ENCODE measurements around the gene FBXO10. TPM values are rescaled to one million over a fixed set of nuclear protein-coding genes. Genes with fewer than 3 reads are reported as not detected.

FBXO10 gene
- total and polyA plus RNA-seq, 2 experiments from 2014 or later, result 3.4 to 13.4 TPM

DNA sequence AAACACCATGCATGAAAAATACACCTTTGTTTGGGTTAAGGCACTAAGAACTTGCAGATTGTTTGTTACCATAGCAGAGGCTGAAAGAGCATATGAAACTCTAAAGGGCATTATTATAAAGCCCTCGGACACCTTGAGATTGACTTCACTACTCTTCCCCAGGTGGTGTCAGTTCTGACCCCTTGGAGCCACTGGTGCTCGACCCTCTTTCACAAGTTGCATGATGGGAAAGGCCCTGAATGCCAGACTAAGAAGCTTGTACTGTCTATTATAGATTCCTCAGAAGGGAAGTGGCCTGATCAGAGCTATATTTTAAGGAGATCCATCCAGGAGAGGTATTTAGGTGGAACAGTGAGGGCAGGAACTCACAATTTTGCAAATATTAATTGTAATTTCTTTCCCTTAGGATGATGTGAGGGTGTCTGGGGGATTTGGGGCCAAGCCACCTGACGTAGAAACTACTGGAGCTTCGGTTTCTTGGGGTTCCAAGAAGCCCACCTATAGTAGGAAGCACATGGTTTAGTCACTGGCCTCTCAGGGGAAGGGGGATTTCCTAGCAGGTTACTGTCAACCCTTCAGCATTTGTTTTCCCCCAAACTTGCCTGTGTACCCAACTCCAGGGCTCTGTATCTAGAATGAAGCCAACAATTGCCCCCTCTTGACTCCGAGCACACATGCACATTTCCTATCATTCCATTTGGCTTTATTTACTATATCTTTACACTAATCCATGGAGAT lies 16.2 kb downstream of the FBXO10 start:
- H3F3A ChIP-seq (replicated peaks; ENCODE audit: low read depth), result no peaks in the 10 kb centered on the region
- Mint-ChIP-seq H3K36me3 (ENCODE audit: low read depth) (peaks cover 21% of the 10 kb centered on the region), H3K27me3 (ENCODE audit: insufficient read depth, low read depth, poor library complexity) (peaks cover 4% of the 10 kb centered on the region), H3K27ac (no peak overlapping the region), H3K9me3 (peaks cover 21% of the 10 kb centered on the region), H3K4me1 (peaks cover 24% of the 10 kb centered on the region), H3K4me3 (no peak overlapping the region)
- peaks cover 17% of the 10 kb centered on the region for H3K4me1 ChIP-seq (ENCODE audit: insufficient read depth)
- no peak overlapping the region for H3K4me3 ChIP-seq
- H3K36me3 ChIP-seq (ENCODE audit: insufficient read depth), result no peaks in the 10 kb centered on the region; the same call in 1 of the 2 replicates
- no peaks in the 10 kb centered on the region for H3K9me2 ChIP-seq (ENCODE audit: insufficient read depth)
- H2AFZ ChIP-seq, result no peak overlapping the region
- H3K4me2 ChIP-seq, result no peak overlapping the region
- peaks cover 10% of the 10 kb centered on the region for H3K79me2 ChIP-seq (replicated peaks; ENCODE audit: insufficient read depth)
- 0 out of 2 replicates have a peak, but pooled peaks cover 3% of the 10 kb centered on the region for H4K20me1 ChIP-seq (replicated peaks; ENCODE audit: insufficient read depth)
- no peaks in the 10 kb centered on the region for H3K27me3 ChIP-seq (ENCODE audit: insufficient read depth)
- ATAC-seq (no peak), DNase-seq (ENCODE audit: low spot score) (no peak)
- TF ChIP-seq, protein P1, sequence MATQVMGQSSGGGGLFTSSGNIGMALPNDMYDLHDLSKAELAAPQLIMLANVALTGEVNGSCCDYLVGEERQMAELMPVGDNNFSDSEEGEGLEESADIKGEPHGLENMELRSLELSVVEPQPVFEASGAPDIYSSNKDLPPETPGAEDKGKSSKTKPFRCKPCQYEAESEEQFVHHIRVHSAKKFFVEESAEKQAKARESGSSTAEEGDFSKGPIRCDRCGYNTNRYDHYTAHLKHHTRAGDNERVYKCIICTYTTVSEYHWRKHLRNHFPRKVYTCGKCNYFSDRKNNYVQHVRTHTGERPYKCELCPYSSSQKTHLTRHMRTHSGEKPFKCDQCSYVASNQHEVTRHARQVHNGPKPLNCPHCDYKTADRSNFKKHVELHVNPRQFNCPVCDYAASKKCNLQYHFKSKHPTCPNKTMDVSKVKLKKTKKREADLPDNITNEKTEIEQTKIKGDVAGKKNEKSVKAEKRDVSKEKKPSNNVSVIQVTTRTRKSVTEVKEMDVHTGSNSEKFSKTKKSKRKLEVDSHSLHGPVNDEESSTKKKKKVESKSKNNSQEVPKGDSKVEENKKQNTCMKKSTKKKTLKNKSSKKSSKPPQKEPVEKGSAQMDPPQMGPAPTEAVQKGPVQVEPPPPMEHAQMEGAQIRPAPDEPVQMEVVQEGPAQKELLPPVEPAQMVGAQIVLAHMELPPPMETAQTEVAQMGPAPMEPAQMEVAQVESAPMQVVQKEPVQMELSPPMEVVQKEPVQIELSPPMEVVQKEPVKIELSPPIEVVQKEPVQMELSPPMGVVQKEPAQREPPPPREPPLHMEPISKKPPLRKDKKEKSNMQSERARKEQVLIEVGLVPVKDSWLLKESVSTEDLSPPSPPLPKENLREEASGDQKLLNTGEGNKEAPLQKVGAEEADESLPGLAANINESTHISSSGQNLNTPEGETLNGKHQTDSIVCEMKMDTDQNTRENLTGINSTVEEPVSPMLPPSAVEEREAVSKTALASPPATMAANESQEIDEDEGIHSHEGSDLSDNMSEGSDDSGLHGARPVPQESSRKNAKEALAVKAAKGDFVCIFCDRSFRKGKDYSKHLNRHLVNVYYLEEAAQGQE (IDR thresholded peaks at IDR 0.05; ENCODE audit: unreplicated experiment), result no peak
- TF ChIP-seq ZNF331 (CRISPR knock-in tag; IDR thresholded peaks at IDR 0.05; ENCODE audit: low read depth) (no peak), EZH2 (IDR thresholded peaks at IDR 0.05; ENCODE audit: low read depth, unreplicated experiment) (no peak), POLR2AphosphoS5 (IDR thresholded peaks at IDR 0.05; ENCODE audit: low read depth) (no peak), STAT1 (IDR thresholded peaks at IDR 0.05; ENCODE audit: unreplicated experiment) (no peak), JUNB (IDR thresholded peaks at IDR 0.05; ENCODE audit: unreplicated experiment) (no peak), CREB1 (CRISPR knock-in tag; IDR thresholded peaks at IDR 0.05; ENCODE audit: low read depth) (no peak), ZNF114 (CRISPR knock-in tag; IDR thresholded peaks at IDR 0.05) (no peak), EZH2phosphoT487 (IDR thresholded peaks at IDR 0.05; ENCODE audit: unreplicated experiment) (no peak), NANOG (IDR thresholded peaks at IDR 0.05; ENCODE audit: borderline replicate concordance) (no peak)
- TF ChIP-seq, protein P2, sequence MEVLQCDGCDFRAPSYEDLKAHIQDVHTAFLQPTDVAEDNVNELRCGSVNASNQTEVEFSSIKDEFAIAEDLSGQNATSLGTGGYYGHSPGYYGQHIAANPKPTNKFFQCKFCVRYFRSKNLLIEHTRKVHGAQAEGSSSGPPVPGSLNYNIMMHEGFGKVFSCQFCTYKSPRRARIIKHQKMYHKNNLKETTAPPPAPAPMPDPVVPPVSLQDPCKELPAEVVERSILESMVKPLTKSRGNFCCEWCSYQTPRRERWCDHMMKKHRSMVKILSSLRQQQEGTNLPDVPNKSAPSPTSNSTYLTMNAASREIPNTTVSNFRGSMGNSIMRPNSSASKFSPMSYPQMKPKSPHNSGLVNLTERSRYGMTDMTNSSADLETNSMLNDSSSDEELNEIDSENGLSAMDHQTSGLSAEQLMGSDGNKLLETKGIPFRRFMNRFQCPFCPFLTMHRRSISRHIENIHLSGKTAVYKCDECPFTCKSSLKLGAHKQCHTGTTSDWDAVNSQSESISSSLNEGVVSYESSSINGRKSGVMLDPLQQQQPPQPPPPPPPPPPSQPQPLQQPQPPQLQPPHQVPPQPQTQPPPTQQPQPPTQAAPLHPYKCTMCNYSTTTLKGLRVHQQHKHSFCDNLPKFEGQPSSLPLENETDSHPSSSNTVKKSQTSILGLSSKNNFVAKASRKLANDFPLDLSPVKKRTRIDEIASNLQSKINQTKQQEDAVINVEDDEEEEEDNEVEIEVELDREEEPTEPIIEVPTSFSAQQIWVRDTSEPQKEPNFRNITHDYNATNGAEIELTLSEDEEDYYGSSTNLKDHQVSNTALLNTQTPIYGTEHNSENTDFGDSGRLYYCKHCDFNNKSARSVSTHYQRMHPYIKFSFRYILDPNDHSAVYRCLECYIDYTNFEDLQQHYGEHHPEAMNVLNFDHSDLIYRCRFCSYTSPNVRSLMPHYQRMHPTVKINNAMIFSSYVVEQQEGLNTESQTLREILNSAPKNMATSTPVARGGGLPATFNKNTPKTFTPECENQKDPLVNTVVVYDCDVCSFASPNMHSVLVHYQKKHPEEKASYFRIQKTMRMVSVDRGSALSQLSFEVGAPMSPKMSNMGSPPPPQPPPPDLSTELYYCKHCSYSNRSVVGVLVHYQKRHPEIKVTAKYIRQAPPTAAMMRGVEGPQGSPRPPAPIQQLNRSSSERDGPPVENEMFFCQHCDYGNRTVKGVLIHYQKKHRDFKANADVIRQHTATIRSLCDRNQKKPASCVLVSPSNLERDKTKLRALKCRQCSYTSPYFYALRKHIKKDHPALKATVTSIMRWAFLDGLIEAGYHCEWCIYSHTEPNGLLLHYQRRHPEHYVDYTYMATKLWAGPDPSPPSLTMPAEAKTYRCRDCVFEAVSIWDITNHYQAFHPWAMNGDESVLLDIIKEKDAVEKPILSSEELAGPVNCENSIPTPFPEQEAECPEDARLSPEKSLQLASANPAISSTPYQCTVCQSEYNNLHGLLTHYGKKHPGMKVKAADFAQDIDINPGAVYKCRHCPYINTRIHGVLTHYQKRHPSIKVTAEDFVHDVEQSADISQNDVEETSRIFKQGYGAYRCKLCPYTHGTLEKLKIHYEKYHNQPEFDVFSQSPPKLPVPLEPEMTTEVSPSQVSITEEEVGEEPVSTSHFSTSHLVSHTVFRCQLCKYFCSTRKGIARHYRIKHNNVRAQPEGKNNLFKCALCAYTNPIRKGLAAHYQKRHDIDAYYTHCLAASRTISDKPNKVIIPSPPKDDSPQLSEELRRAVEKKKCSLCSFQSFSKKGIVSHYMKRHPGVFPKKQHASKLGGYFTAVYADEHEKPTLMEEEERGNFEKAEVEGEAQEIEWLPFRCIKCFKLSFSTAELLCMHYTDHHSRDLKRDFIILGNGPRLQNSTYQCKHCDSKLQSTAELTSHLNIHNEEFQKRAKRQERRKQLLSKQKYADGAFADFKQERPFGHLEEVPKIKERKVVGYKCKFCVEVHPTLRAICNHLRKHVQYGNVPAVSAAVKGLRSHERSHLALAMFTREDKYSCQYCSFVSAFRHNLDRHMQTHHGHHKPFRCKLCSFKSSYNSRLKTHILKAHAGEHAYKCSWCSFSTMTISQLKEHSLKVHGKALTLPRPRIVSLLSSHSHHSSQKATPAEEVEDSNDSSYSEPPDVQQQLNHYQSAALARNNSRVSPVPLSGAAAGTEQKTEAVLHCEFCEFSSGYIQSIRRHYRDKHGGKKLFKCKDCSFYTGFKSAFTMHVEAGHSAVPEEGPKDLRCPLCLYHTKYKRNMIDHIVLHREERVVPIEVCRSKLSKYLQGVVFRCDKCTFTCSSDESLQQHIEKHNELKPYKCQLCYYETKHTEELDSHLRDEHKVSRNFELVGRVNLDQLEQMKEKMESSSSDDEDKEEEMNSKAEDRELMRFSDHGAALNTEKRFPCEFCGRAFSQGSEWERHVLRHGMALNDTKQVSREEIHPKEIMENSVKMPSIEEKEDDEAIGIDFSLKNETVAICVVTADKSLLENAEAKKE (CRISPR knock-in tag; IDR thresholded peaks at IDR 0.05), result no peak
- TF ChIP-seq, protein P3, sequence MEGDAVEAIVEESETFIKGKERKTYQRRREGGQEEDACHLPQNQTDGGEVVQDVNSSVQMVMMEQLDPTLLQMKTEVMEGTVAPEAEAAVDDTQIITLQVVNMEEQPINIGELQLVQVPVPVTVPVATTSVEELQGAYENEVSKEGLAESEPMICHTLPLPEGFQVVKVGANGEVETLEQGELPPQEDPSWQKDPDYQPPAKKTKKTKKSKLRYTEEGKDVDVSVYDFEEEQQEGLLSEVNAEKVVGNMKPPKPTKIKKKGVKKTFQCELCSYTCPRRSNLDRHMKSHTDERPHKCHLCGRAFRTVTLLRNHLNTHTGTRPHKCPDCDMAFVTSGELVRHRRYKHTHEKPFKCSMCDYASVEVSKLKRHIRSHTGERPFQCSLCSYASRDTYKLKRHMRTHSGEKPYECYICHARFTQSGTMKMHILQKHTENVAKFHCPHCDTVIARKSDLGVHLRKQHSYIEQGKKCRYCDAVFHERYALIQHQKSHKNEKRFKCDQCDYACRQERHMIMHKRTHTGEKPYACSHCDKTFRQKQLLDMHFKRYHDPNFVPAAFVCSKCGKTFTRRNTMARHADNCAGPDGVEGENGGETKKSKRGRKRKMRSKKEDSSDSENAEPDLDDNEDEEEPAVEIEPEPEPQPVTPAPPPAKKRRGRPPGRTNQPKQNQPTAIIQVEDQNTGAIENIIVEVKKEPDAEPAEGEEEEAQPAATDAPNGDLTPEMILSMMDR (conservative IDR thresholded peaks at IDR 0.05; ENCODE audit: low read depth in 2 of 2), result no peak
- TF ChIP-seq, protein P4, sequence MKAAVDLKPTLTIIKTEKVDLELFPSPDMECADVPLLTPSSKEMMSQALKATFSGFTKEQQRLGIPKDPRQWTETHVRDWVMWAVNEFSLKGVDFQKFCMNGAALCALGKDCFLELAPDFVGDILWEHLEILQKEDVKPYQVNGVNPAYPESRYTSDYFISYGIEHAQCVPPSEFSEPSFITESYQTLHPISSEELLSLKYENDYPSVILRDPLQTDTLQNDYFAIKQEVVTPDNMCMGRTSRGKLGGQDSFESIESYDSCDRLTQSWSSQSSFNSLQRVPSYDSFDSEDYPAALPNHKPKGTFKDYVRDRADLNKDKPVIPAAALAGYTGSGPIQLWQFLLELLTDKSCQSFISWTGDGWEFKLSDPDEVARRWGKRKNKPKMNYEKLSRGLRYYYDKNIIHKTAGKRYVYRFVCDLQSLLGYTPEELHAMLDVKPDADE (IDR thresholded peaks at IDR 0.05), result no peak
- no peak overlapping the region for H3K27ac ChIP-seq (ENCODE audit: low read depth)

All from GM23338 (cell line).